Loucy (cell line): ENCODE measurements around the gene ALG8.

Experiments used
- CTCF ChIP-seq: fragments of 200-600 bp; sonication (generic); conservative IDR thresholded peaks from 2 replicates; pipeline ENCODE4 v1.5.1; 2014; ENCODE audit warnings: mild to moderate bottlenecking, antibody characterized with exemption, low read length
- EZH2phosphoT487 ChIP-seq: fragments of 200-600 bp; IDR thresholded peaks from 2 replicates; pipeline ENCODE4 v1.6.1; 2018; ENCODE audit warnings: antibody characterized with exemption, mild to moderate bottlenecking, moderate library complexity, borderline replicate concordance

GRCh38 chr11:78132475-78132874, 7.0 kb downstream of the ALG8 start:
- TF ChIP-seq EZH2phosphoT487 = no peak
- no peak for TF ChIP-seq CTCF
